ENCODE results near the gene CHD9. TPM values are rescaled to one million over a fixed set of nuclear protein-coding genes. Genes with fewer than 3 reads are reported as not detected.
A peak's percentile ranks its signal among the peaks of the same experiment; 100 is the strongest.

CHD9 gene
- total and polyA plus RNA-seq, 9 of the 15 experiments (the other 6 are each of a cell fraction or from before 2014, with no cell fraction given) = 29.0 to 69.3 (median 40.6) TPM

DNA sequence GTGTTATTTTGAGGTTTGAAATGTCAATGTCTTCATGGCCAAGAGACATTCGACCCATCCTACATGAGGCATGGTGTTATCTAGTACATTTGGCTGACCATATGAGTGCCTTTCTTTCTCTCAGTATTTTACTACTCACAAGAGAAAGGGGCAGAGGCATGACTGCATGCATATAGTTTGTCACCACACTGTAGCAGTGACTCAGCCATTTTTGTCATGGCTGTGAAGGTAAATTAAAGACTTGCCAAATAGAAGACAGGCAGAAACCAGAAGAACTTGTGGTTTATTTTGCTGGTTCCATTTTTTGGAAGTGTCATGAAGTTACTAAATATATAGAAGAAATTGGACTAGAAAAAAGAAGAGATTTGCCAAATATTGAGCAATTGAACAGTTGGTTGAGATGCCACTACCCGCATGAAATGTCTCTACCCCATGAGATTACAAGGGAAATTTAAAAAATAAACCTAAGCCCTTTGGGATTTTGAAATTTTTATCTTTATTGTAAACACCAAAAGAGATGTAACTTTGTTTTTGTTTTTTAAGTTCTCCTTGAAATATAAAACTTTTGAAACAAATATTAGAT, 170.3 kb downstream of the CHD9 start (continued):
- TF ChIP-seq, protein P1, sequence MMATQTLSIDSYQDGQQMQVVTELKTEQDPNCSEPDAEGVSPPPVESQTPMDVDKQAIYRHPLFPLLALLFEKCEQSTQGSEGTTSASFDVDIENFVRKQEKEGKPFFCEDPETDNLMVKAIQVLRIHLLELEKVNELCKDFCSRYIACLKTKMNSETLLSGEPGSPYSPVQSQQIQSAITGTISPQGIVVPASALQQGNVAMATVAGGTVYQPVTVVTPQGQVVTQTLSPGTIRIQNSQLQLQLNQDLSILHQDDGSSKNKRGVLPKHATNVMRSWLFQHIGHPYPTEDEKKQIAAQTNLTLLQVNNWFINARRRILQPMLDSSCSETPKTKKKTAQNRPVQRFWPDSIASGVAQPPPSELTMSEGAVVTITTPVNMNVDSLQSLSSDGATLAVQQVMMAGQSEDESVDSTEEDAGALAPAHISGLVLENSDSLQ (IDR thresholded peaks at IDR 0.05) = peak; percentile 36; the same call in 1 of the 2 replicates
- TF ChIP-seq ESRRB (CRISPR knock-in tag; IDR thresholded peaks at IDR 0.05; ENCODE audit: borderline replicate concordance) (no peak), HEY1 (CRISPR knock-in tag; IDR thresholded peaks at IDR 0.05; ENCODE audit: borderline replicate concordance) (no peak), CREBBP (IDR thresholded peaks at IDR 0.05; ENCODE audit: low read depth, low read length) (no peak), ZNF263 (CRISPR knock-in tag; IDR thresholded peaks at IDR 0.05; ENCODE audit: borderline replicate concordance) (no peak), MAFF (IDR thresholded peaks at IDR 0.05; ENCODE audit: low read length) (peak; percentile 93), MTA1 (IDR thresholded peaks at IDR 0.05; ENCODE audit: borderline replicate concordance) (no peak), ZNF3 (CRISPR knock-in tag; IDR thresholded peaks at IDR 0.05) (no peak), ZNF41 (CRISPR knock-in tag; conservative IDR thresholded peaks at IDR 0.05) (no peak), SRF (CRISPR knock-in tag; IDR thresholded peaks at IDR 0.05) (no peak), BDP1 (IDR thresholded peaks at IDR 0.05; ENCODE audit: insufficient read depth, insufficient read length) (no peak)
- TF ChIP-seq, protein P2, sequence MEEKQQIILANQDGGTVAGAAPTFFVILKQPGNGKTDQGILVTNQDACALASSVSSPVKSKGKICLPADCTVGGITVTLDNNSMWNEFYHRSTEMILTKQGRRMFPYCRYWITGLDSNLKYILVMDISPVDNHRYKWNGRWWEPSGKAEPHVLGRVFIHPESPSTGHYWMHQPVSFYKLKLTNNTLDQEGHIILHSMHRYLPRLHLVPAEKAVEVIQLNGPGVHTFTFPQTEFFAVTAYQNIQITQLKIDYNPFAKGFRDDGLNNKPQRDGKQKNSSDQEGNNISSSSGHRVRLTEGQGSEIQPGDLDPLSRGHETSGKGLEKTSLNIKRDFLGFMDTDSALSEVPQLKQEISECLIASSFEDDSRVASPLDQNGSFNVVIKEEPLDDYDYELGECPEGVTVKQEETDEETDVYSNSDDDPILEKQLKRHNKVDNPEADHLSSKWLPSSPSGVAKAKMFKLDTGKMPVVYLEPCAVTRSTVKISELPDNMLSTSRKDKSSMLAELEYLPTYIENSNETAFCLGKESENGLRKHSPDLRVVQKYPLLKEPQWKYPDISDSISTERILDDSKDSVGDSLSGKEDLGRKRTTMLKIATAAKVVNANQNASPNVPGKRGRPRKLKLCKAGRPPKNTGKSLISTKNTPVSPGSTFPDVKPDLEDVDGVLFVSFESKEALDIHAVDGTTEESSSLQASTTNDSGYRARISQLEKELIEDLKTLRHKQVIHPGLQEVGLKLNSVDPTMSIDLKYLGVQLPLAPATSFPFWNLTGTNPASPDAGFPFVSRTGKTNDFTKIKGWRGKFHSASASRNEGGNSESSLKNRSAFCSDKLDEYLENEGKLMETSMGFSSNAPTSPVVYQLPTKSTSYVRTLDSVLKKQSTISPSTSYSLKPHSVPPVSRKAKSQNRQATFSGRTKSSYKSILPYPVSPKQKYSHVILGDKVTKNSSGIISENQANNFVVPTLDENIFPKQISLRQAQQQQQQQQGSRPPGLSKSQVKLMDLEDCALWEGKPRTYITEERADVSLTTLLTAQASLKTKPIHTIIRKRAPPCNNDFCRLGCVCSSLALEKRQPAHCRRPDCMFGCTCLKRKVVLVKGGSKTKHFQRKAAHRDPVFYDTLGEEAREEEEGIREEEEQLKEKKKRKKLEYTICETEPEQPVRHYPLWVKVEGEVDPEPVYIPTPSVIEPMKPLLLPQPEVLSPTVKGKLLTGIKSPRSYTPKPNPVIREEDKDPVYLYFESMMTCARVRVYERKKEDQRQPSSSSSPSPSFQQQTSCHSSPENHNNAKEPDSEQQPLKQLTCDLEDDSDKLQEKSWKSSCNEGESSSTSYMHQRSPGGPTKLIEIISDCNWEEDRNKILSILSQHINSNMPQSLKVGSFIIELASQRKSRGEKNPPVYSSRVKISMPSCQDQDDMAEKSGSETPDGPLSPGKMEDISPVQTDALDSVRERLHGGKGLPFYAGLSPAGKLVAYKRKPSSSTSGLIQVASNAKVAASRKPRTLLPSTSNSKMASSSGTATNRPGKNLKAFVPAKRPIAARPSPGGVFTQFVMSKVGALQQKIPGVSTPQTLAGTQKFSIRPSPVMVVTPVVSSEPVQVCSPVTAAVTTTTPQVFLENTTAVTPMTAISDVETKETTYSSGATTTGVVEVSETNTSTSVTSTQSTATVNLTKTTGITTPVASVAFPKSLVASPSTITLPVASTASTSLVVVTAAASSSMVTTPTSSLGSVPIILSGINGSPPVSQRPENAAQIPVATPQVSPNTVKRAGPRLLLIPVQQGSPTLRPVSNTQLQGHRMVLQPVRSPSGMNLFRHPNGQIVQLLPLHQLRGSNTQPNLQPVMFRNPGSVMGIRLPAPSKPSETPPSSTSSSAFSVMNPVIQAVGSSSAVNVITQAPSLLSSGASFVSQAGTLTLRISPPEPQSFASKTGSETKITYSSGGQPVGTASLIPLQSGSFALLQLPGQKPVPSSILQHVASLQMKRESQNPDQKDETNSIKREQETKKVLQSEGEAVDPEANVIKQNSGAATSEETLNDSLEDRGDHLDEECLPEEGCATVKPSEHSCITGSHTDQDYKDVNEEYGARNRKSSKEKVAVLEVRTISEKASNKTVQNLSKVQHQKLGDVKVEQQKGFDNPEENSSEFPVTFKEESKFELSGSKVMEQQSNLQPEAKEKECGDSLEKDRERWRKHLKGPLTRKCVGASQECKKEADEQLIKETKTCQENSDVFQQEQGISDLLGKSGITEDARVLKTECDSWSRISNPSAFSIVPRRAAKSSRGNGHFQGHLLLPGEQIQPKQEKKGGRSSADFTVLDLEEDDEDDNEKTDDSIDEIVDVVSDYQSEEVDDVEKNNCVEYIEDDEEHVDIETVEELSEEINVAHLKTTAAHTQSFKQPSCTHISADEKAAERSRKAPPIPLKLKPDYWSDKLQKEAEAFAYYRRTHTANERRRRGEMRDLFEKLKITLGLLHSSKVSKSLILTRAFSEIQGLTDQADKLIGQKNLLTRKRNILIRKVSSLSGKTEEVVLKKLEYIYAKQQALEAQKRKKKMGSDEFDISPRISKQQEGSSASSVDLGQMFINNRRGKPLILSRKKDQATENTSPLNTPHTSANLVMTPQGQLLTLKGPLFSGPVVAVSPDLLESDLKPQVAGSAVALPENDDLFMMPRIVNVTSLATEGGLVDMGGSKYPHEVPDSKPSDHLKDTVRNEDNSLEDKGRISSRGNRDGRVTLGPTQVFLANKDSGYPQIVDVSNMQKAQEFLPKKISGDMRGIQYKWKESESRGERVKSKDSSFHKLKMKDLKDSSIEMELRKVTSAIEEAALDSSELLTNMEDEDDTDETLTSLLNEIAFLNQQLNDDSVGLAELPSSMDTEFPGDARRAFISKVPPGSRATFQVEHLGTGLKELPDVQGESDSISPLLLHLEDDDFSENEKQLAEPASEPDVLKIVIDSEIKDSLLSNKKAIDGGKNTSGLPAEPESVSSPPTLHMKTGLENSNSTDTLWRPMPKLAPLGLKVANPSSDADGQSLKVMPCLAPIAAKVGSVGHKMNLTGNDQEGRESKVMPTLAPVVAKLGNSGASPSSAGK (IDR thresholded peaks at IDR 0.05) = peak; percentile 83
- TF ChIP-seq, protein P3, sequence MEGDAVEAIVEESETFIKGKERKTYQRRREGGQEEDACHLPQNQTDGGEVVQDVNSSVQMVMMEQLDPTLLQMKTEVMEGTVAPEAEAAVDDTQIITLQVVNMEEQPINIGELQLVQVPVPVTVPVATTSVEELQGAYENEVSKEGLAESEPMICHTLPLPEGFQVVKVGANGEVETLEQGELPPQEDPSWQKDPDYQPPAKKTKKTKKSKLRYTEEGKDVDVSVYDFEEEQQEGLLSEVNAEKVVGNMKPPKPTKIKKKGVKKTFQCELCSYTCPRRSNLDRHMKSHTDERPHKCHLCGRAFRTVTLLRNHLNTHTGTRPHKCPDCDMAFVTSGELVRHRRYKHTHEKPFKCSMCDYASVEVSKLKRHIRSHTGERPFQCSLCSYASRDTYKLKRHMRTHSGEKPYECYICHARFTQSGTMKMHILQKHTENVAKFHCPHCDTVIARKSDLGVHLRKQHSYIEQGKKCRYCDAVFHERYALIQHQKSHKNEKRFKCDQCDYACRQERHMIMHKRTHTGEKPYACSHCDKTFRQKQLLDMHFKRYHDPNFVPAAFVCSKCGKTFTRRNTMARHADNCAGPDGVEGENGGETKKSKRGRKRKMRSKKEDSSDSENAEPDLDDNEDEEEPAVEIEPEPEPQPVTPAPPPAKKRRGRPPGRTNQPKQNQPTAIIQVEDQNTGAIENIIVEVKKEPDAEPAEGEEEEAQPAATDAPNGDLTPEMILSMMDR (IDR thresholded peaks at IDR 0.05 in 2 of 3, conservative IDR thresholded peaks at IDR 0.05 in 1 of 3; ENCODE audit: insufficient read depth in 2 of 3, low read depth in 1 of 3, low read length in 3 of 3) = no peak
